ENCODE measurements around the gene C17orf67. TPM values are rescaled to one million over a fixed set of nuclear protein-coding genes. Genes with fewer than 3 reads are reported as not detected.
A peak's percentile ranks its signal among the peaks of the same experiment; 100 is the strongest.

Gene C17orf67
- total and polyA plus RNA-seq, 2 of the 13 experiments (the other 11 are each of a cell fraction or from before 2014, with no cell fraction given): 0.41 to 0.86 TPM

DNA sequence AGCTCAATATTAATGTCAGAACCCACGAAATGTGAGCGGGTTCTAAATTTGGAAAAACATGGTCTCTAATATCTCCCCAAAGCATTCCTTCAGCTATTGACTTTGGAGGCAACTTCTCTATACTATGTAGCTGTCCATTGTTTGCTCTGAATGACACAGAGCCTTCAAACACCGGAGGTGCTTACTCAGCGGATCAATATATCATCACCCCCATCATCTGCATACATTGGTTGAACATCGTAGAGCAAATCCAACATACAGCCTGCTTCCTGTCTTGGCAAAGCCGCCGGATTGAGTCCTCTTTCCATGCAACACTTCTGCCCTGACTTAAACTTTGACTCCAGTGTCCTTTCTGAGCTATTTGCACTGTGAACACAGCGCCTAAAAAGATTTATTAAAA is 61.3 kb downstream of the C17orf67 start (continued):
- TF ChIP-seq, protein P1, sequence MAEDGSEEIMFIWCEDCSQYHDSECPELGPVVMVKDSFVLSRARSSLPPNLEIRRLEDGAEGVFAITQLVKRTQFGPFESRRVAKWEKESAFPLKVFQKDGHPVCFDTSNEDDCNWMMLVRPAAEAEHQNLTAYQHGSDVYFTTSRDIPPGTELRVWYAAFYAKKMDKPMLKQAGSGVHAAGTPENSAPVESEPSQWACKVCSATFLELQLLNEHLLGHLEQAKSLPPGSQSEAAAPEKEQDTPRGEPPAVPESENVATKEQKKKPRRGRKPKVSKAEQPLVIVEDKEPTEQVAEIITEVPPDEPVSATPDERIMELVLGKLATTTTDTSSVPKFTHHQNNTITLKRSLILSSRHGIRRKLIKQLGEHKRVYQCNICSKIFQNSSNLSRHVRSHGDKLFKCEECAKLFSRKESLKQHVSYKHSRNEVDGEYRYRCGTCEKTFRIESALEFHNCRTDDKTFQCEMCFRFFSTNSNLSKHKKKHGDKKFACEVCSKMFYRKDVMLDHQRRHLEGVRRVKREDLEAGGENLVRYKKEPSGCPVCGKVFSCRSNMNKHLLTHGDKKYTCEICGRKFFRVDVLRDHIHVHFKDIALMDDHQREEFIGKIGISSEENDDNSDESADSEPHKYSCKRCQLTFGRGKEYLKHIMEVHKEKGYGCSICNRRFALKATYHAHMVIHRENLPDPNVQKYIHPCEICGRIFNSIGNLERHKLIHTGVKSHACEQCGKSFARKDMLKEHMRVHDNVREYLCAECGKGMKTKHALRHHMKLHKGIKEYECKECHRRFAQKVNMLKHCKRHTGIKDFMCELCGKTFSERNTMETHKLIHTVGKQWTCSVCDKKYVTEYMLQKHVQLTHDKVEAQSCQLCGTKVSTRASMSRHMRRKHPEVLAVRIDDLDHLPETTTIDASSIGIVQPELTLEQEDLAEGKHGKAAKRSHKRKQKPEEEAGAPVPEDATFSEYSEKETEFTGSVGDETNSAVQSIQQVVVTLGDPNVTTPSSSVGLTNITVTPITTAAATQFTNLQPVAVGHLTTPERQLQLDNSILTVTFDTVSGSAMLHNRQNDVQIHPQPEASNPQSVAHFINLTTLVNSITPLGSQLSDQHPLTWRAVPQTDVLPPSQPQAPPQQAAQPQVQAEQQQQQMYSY (CRISPR knock-in tag; IDR thresholded peaks at IDR 0.05): peak; percentile 65; the same call in 1 of the 2 replicates
- TF ChIP-seq, protein P2, sequence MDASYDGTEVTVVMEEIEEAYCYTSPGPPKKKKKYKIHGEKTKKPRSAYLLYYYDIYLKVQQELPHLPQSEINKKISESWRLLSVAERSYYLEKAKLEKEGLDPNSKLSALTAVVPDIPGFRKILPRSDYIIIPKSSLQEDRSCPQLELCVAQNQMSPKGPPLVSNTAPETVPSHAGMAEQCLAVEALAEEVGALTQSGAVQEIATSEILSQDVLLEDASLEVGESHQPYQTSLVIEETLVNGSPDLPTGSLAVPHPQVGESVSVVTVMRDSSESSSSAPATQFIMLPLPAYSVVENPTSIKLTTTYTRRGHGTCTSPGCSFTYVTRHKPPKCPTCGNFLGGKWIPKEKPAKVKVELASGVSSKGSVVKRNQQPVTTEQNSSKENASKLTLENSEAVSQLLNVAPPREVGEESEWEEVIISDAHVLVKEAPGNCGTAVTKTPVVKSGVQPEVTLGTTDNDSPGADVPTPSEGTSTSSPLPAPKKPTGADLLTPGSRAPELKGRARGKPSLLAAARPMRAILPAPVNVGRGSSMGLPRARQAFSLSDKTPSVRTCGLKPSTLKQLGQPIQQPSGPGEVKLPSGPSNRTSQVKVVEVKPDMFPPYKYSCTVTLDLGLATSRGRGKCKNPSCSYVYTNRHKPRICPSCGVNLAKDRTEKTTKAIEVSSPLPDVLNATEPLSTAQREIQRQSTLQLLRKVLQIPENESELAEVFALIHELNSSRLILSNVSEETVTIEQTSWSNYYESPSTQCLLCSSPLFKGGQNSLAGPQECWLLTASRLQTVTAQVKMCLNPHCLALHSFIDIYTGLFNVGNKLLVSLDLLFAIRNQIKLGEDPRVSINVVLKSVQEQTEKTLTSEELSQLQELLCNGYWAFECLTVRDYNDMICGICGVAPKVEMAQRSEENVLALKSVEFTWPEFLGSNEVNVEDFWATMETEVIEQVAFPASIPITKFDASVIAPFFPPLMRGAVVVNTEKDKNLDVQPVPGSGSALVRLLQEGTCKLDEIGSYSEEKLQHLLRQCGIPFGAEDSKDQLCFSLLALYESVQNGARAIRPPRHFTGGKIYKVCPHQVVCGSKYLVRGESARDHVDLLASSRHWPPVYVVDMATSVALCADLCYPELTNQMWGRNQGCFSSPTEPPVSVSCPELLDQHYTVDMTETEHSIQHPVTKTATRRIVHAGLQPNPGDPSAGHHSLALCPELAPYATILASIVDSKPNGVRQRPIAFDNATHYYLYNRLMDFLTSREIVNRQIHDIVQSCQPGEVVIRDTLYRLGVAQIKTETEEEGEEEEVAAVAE (CRISPR knock-in tag; IDR thresholded peaks at IDR 0.05; ENCODE audit: borderline replicate concordance): no peak
- TF ChIP-seq, protein P3, sequence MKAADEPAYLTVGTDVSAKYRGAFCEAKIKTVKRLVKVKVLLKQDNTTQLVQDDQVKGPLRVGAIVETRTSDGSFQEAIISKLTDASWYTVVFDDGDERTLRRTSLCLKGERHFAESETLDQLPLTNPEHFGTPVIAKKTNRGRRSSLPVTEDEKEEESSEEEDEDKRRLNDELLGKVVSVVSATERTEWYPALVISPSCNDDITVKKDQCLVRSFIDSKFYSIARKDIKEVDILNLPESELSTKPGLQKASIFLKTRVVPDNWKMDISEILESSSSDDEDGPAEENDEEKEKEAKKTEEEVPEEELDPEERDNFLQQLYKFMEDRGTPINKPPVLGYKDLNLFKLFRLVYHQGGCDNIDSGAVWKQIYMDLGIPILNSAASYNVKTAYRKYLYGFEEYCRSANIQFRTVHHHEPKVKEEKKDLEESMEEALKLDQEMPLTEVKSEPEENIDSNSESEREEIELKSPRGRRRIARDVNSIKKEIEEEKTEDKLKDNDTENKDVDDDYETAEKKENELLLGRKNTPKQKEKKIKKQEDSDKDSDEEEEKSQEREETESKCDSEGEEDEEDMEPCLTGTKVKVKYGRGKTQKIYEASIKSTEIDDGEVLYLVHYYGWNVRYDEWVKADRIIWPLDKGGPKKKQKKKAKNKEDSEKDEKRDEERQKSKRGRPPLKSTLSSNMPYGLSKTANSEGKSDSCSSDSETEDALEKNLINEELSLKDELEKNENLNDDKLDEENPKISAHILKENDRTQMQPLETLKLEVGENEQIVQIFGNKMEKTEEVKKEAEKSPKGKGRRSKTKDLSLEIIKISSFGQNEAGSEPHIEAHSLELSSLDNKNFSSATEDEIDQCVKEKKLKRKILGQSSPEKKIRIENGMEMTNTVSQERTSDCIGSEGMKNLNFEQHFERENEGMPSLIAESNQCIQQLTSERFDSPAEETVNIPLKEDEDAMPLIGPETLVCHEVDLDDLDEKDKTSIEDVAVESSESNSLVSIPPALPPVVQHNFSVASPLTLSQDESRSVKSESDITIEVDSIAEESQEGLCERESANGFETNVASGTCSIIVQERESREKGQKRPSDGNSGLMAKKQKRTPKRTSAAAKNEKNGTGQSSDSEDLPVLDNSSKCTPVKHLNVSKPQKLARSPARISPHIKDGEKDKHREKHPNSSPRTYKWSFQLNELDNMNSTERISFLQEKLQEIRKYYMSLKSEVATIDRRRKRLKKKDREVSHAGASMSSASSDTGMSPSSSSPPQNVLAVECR (CRISPR knock-in tag; IDR thresholded peaks at IDR 0.05; ENCODE audit: borderline replicate concordance): peak; percentile 29; the same call in 1 of the 2 replicates
- TF ChIP-seq GATAD2A (CRISPR knock-in tag; IDR thresholded peaks at IDR 0.05): peak; percentile 84
- TF ChIP-seq, protein P4, sequence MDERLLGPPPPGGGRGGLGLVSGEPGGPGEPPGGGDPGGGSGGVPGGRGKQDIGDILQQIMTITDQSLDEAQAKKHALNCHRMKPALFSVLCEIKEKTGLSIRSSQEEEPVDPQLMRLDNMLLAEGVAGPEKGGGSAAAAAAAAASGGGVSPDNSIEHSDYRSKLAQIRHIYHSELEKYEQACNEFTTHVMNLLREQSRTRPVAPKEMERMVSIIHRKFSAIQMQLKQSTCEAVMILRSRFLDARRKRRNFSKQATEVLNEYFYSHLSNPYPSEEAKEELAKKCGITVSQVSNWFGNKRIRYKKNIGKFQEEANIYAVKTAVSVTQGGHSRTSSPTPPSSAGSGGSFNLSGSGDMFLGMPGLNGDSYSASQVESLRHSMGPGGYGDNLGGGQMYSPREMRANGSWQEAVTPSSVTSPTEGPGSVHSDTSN (CRISPR knock-in tag; IDR thresholded peaks at IDR 0.05): no peak
- peak; percentile 9; the same call in 1 of the 2 replicates for TF ChIP-seq NFYC (CRISPR knock-in tag; IDR thresholded peaks at IDR 0.05)
- TF ChIP-seq TRIM24 (CRISPR knock-in tag; IDR thresholded peaks at IDR 0.05): no peak
- no peak for TF ChIP-seq FIP1L1 (IDR thresholded peaks at IDR 0.05; ENCODE audit: borderline replicate concordance, insufficient read depth, low read depth, low read length)
- TF ChIP-seq GABPA (IDR thresholded peaks at IDR 0.05; ENCODE audit: low read depth, low read length): 0 out of 2 replicates have a peak, but pooled peaks have one; percentile 9
- TF ChIP-seq GABPA (CRISPR knock-in tag; IDR thresholded peaks at IDR 0.05; ENCODE audit: low read depth): peak; percentile 62
- TF ChIP-seq ZFP36L2 (CRISPR knock-in tag; IDR thresholded peaks at IDR 0.05): no peak
- TF ChIP-seq PCBP2 (optimal IDR thresholded peaks at IDR 0.05; ENCODE audit: low read depth, low read length, poor library complexity, severe bottlenecking): no peak
- TF ChIP-seq ISL2 (CRISPR knock-in tag; IDR thresholded peaks at IDR 0.05): peak; percentile 58; the same call in 1 of the 2 replicates
- 0 out of 2 replicates have a peak, but pooled peaks have one; percentile 52 for TF ChIP-seq TBX2 (CRISPR knock-in tag; IDR thresholded peaks at IDR 0.05; ENCODE audit: borderline replicate concordance)
- TF ChIP-seq ZNF776 (CRISPR knock-in tag; IDR thresholded peaks at IDR 0.05): no peak
